Coronary artery (tissue), 2 donors: Measurements from ENCODE around the gene CDKN2AIP.

Source experiments
- DNase-seq: peaks from one replicate; pipeline ENCODE4 v3.0.0-alpha.2; 2017; ENCODE audit warnings: low spot score
- H3K27ac ChIP-seq, 2 donors: fragments of 200-600 bp; sonication (generic); one replicate each; pipeline ENCODE4 v1.5.1; 2016 to 2019
- H3K4me3 ChIP-seq: fragments of 200-600 bp; sonication (generic); 2 replicates; pipeline ENCODE4 v1.5.1; 2016; ENCODE audit warnings: mild to moderate bottlenecking, moderate library complexity
- CTCF ChIP-seq: fragments of 200-600 bp; sonication (generic); IDR thresholded peaks from one replicate; pipeline ENCODE4 v1.5.1; 2019; ENCODE audit warnings: antibody characterized with exemption

CDKN2AIP gene

DNA sequence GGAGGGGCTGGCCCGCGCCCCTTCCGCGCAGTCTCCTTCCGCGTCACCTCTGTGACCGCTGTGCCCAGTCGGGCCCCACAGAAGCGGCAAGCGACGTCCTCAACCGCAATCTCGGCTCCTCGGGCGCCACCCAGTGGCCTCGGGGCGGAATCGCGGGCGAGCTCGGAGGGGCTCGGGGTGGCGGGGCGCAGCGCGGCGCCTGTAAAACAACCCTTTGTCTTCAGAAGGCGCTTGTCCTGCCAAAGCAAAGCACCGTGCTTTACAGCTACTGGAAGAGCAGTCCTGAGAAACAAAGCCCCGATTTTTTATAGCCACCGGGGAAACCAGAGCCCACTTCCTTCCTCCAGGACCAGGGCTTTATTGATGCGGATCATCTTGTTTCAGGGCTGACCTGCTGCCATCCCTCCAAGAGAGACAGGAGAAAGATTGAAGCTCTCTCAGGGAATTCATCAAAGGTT, 37.3 kb upstream of the CDKN2AIP start:
- H3K27ac ChIP-seq = peak overlapping the region; percentile 2 to 56
- peak overlapping the region; percentile 72 for H3K4me3 ChIP-seq
- TF ChIP-seq CTCF = peak; percentile 84
- DNase-seq = peak; percentile 82

GRCh38 chr4:183407635-183408464, 36.6 kb upstream of the CDKN2AIP start:
- Histone ChIP-seq H3K27ac (peak overlapping the region in 1 of 2 donors; percentile 2), H3K4me3 (peak overlapping the region; percentile 72)
- DNase-seq = no peak
- no peak for TF ChIP-seq CTCF

GRCh38 chr4:183408796-183409195, 35.6 kb upstream of the CDKN2AIP start:
- TF ChIP-seq CTCF = no peak
- Histone ChIP-seq H3K4me3 (no peak overlapping the region), H3K27ac (no peak overlapping the region)
- DNase-seq = no peak

DNA sequence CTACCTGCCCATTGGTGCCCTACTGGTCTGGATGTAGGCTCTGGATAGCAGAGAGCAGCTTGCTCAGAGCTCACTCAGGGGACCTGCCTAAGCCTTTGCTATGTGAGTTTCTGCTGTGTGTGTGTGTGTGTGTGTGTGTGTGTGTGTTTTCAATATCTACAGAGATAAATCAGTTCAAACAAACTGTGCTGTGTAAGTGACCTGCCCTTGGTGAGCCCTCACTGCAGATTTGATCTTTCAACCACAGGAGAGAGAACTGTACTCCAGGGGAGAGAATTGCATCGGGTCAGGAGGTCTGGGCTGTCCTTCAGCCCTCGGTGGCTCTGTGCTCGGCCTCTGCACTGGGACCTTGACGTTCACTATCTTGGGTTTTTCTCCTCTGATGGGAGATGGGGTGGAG, 35.0 kb upstream of the CDKN2AIP start:
- Histone ChIP-seq H3K4me3 (no peak overlapping the region), H3K27ac (no peak overlapping the region)
- TF ChIP-seq CTCF = no peak
- no peak for DNase-seq

- no peak for DNase-seq
- no peak overlapping the region for H3K27ac ChIP-seq
- no peak overlapping the region for H3K4me3 ChIP-seq
- no peak for TF ChIP-seq CTCF
Observed at GRCh38 chr4:183409934-183410333, 34.5 kb upstream of the CDKN2AIP start.

- TF ChIP-seq CTCF = no peak
- Histone ChIP-seq H3K27ac (no peak overlapping the region), H3K4me3 (no peak overlapping the region)
Observed at GRCh38 chr4:183411291-183411861, 33.1 kb upstream of the CDKN2AIP start.

GRCh38 chr4:183412821-183413220, 31.6 kb upstream of the CDKN2AIP start:
- DNase-seq = no peak
- Histone ChIP-seq H3K27ac (no peak overlapping the region), H3K4me3 (no peak overlapping the region)
- TF ChIP-seq CTCF = no peak

More at GRCh38 chr4:183411291-183411861, 33.1 kb upstream of the CDKN2AIP start:
- DNase-seq = no peak
